Measurements from ENCODE around the gene ZNF468. TPM values are rescaled to one million over a fixed set of nuclear protein-coding genes. Genes with fewer than 3 reads are reported as not detected.

ZNF468 gene
- total RNA-seq, 1 donor from 2014 or later = 11.5 TPM

- Mint-ChIP-seq H3K4me3 (ENCODE audit: unreplicated experiment) (no peak overlapping the region), H3K36me3 (ENCODE audit: low read depth) (peaks cover 5% of the 10 kb centered on the region), H3K27me3 (ENCODE audit: low read depth) (no peaks in the 10 kb centered on the region), H3K27ac (ENCODE audit: unreplicated experiment) (no peak overlapping the region), H3K4me1 (ENCODE audit: low read depth) (peaks cover 18% of the 10 kb centered on the region), H3K9me3 (ENCODE audit: low read depth) (peaks cover 28% of the 10 kb centered on the region)
- no peak for DNase-seq (ENCODE audit: low spot score)
- TF ChIP-seq, protein P1, sequence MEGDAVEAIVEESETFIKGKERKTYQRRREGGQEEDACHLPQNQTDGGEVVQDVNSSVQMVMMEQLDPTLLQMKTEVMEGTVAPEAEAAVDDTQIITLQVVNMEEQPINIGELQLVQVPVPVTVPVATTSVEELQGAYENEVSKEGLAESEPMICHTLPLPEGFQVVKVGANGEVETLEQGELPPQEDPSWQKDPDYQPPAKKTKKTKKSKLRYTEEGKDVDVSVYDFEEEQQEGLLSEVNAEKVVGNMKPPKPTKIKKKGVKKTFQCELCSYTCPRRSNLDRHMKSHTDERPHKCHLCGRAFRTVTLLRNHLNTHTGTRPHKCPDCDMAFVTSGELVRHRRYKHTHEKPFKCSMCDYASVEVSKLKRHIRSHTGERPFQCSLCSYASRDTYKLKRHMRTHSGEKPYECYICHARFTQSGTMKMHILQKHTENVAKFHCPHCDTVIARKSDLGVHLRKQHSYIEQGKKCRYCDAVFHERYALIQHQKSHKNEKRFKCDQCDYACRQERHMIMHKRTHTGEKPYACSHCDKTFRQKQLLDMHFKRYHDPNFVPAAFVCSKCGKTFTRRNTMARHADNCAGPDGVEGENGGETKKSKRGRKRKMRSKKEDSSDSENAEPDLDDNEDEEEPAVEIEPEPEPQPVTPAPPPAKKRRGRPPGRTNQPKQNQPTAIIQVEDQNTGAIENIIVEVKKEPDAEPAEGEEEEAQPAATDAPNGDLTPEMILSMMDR (IDR thresholded peaks at IDR 0.05) = no peak
Observed at GRCh38 chr19:52789440-52789839, 68.0 kb downstream of the ZNF468 start.

Other genes starting within 250 kb of the ZNF468 start
- gene ZNF83, start 219.3 kb downstream of the ZNF468 start, total RNA-seq = 37.8 to 56.5 TPM (median 38.6 TPM) in 3 replicates
- 16.3 to 24.5 TPM (median 18.4 TPM) in 3 replicates for gene ZNF611, start 122.6 kb downstream of the ZNF468 start, total RNA-seq
- gene ZNF600, start 70.8 kb downstream of the ZNF468 start, total RNA-seq = 7.2 to 8.3 TPM (median 7.8 TPM) in 3 replicates
- 13.9 to 17.4 TPM (median 16.7 TPM) in 3 replicates for gene ZNF28, start 36.0 kb downstream of the ZNF468 start, total RNA-seq
- gene ZNF320, start 40.0 kb upstream of the ZNF468 start, total RNA-seq = 15.6 to 19.8 TPM (median 16.0 TPM) in 3 replicates
- gene ZNF888, start 65.8 kb upstream of the ZNF468 start, total RNA-seq = 4.4 to 5.4 TPM (median 5.0 TPM) in 3 replicates
- 8.2 to 9.3 TPM (median 8.7 TPM) in 3 replicates for gene ZNF816, start 105.3 kb upstream of the ZNF468 start, total RNA-seq
- gene ERVV-1, start 156.3 kb upstream of the ZNF468 start, total RNA-seq = not detected in 3 replicates
- gene ERVV-2, start 187.1 kb upstream of the ZNF468 start, total RNA-seq = not detected in 3 replicates
- gene ZNF160, start 245.8 kb upstream of the ZNF468 start, total RNA-seq = 21.4 to 23.6 TPM (median 22.4 TPM) in 3 replicates

All from chondrocyte (in vitro differentiated cells).